ENCODE data around the gene FNBP1. TPM values are rescaled to one million over a fixed set of nuclear protein-coding genes. Genes with fewer than 3 reads are reported as not detected.

FNBP1 gene
- total and polyA plus RNA-seq, 10 of the 15 experiments (the other 5 are each of a cell fraction or from before 2014, with no cell fraction given), result 64.5 to 353 (median 179) TPM

- TF ChIP-seq PKNOX1 (IDR thresholded peaks at IDR 0.05), result 0 out of 2 replicates have a peak, but pooled peaks have one; percentile 13
- no peak for TF ChIP-seq ETV6 (conservative IDR thresholded peaks at IDR 0.05 in 1 of 2, IDR thresholded peaks at IDR 0.05 in 1 of 2; ENCODE audit: borderline replicate concordance in 1 of 2, low read depth in 1 of 2)
- TF ChIP-seq ZNF207 (IDR thresholded peaks at IDR 0.05; ENCODE audit: borderline replicate concordance), result no peak
- no peak for TF ChIP-seq HDAC6 (IDR thresholded peaks at IDR 0.05; ENCODE audit: unreplicated experiment)
- TF ChIP-seq RAD51 (IDR thresholded peaks at IDR 0.05), result peak; percentile 63; the same call in 1 of the 2 replicates
- TF ChIP-seq NRF1 (conservative IDR thresholded peaks at IDR 0.05; ENCODE audit: low read depth, low read length), result no peak
- no peak for TF ChIP-seq PBX3 (IDR thresholded peaks at IDR 0.05; ENCODE audit: insufficient replicate concordance, low read depth, low read length)
- no peak for TF ChIP-seq RFX5 (IDR thresholded peaks at IDR 0.05; ENCODE audit: low read depth, low read length)
- TF ChIP-seq SMC3 (IDR thresholded peaks at IDR 0.05; ENCODE audit: borderline replicate concordance, low read length), result peak; percentile 6; the same call in 1 of the 2 replicates
- 0 out of 4 replicates have a peak, but pooled peaks of 1 of the 2 experiments have one; percentile 22 for TF ChIP-seq BHLHE40 (IDR thresholded peaks at IDR 0.05; ENCODE audit: borderline replicate concordance in 1 of 2, low read depth in 2 of 2, low read length in 1 of 2)
- peak; percentile 93 for TF ChIP-seq ATF7 (IDR thresholded peaks at IDR 0.05; ENCODE audit: low read depth)
- TF ChIP-seq CBFB (IDR thresholded peaks at IDR 0.05; ENCODE audit: low read depth), result 0 out of 2 replicates have a peak, but pooled peaks have one; percentile 30
- TF ChIP-seq RUNX3 (IDR thresholded peaks at IDR 0.05; ENCODE audit: low read length), result peak; percentile 50; the same call in 1 of the 2 replicates
- TF ChIP-seq NFYB (IDR thresholded peaks at IDR 0.05; ENCODE audit: insufficient read depth, low read depth, low read length), result no peak
- no peak for TF ChIP-seq ELK1 (IDR thresholded peaks at IDR 0.05; ENCODE audit: low read depth, low read length)
- no peak for TF ChIP-seq NFYA (IDR thresholded peaks at IDR 0.05; ENCODE audit: borderline replicate concordance, low read depth, low read length)
- no peak for TF ChIP-seq IKZF1 (conservative IDR thresholded peaks at IDR 0.05)
- TF ChIP-seq HDGF (IDR thresholded peaks at IDR 0.05), result peak; percentile 25
- no peak for TF ChIP-seq MEF2A (IDR thresholded peaks at IDR 0.05; ENCODE audit: insufficient read depth, low read depth, low read length)
- no peak; the same call in 1 of the 2 replicates for TF ChIP-seq JUNB (IDR thresholded peaks at IDR 0.05)
- peak; percentile 47; the same call in 1 of the 2 replicates for TF ChIP-seq POLR2AphosphoS2 (IDR thresholded peaks at IDR 0.05; ENCODE audit: low read depth, low read length)
- no peak for TF ChIP-seq MYB (IDR thresholded peaks at IDR 0.05; ENCODE audit: borderline replicate concordance, low read depth, low read length)
- peak; percentile 70; the same call in 1 of the 2 replicates for TF ChIP-seq POLR2AphosphoS5 (IDR thresholded peaks at IDR 0.05; ENCODE audit: low read length)
Observed at GRCh38 chr9:129990269-129991010, 52.5 kb downstream of the FNBP1 start (continued).
